Adrenal gland (tissue), 5 donors: Measurements from ENCODE around the gene FARP1.

ENCODE experiments used
- CTCF ChIP-seq, 6 experiments: fragments of 450-650 bp in 4 of 6; fragments of 200-600 bp in 2 of 6; sonication (generic) in 1 of 6; IDR thresholded peaks; 1 replicate in 5 of 6; 2 replicates in 1 of 6; pipeline versions ENCODE4 v1.5.1 to v1.8.0; 2016 to 2021; ENCODE audit warnings: antibody characterized with exemption in 6 of 6, mild to moderate bottlenecking in 2 of 6, moderate library complexity in 1 of 6
- POLR2A ChIP-seq, 2 donors: fragments of 450-650 bp; IDR thresholded peaks; one replicate each; pipeline ENCODE4 v1.6.1; 2017; ENCODE audit warnings: antibody characterized with exemption in 2 of 2, mild to moderate bottlenecking in 2 of 2, moderate library complexity in 1 of 2
- donor health status: DM: no; HTN: no; CAD: no.

- TF ChIP-seq CTCF (IDR thresholded peaks at IDR 0.05), result no peak
- TF ChIP-seq POLR2A (IDR thresholded peaks at IDR 0.05), result no peak
Observed at GRCh38 chr13:98261165-98261702, 118.3 kb downstream of the FARP1 start.
